Type B pancreatic cell (in vitro differentiated cells): ENCODE data around the gene LMAN2. TPM values are rescaled to one million over a fixed set of nuclear protein-coding genes. Genes with fewer than 3 reads are reported as not detected.

ENCODE experiments used
- DNase-seq: peaks from one replicate; pipeline ENCODE4 v3.0.0; 2021; ENCODE audit warnings: mixed read lengths; ENCODE audit not compliant: unreplicated experiment; ENCODE audit errors: extremely low spot score
- H3K27ac Mint-ChIP-seq: 2 replicates; pipeline ENCODE4 v1.8.0; 2021; ENCODE audit warnings: mild to moderate bottlenecking, mixed read lengths
- H3K27me3 Mint-ChIP-seq: 2 replicates; pipeline ENCODE4 v1.8.0; 2021; ENCODE audit warnings: mixed read lengths
- H3K36me3 Mint-ChIP-seq: 2 replicates; pipeline ENCODE4 v1.8.0; 2021; ENCODE audit warnings: mixed read lengths
- H3K4me1 Mint-ChIP-seq: one replicate; pipeline ENCODE4 v1.8.0; 2021; ENCODE audit warnings: mixed read lengths; ENCODE audit not compliant: unreplicated experiment
- H3K4me3 Mint-ChIP-seq: 2 replicates; pipeline ENCODE4 v1.8.0; 2021; ENCODE audit warnings: mild to moderate bottlenecking, mixed read lengths
- H3K9me3 Mint-ChIP-seq: 2 replicates; pipeline ENCODE4 v1.8.0; 2021; ENCODE audit warnings: mixed read lengths
- total RNA-seq: library from RNA; stranded (reverse); gene quantifications from 2 replicates; pipeline ENCODE4 v1.2.1, GENCODE V29; 2021; ENCODE audit warnings: low replicate concordance
- TF ChIP-seq, protein P1 (sequence below): fragments of 200-600 bp; sonication (generic); conservative IDR thresholded peaks from 2 replicates; pipeline ENCODE4 v1.5.0; 2021; ENCODE audit warnings: antibody characterized with exemption, mild to moderate bottlenecking

The LMAN2 gene
- total RNA-seq, 1 donor from 2014 or later, result 102 TPM

DNA sequence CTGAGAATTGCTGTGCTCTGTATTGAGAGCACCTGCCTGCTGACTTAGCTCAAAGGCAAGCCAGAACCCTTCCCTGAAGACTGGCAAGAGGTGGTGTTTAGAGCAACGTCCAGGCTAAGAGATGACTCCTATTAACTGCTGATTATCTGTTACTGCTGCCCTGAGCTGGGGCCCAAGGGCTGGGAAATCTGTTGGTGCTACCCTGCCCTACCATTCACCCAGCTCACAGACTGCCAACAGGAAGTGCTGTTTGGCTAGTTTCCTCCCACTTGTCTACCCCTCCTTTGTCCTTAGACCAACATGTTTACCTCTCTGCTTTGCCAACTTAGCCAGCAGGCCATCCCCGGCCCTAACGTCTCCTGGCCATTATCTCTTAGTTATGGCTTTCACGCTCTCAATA is 54.9 kb downstream of the LMAN2 start:
- Mint-ChIP-seq H3K4me3 (no peak overlapping the region), H3K9me3 (no peaks in the 10 kb centered on the region), H3K4me1 (peaks cover 43% of the 10 kb centered on the region), H3K36me3 (peaks cover 21% of the 10 kb centered on the region), H3K27me3 (no peaks in the 10 kb centered on the region), H3K27ac (peak overlapping the region; percentile 46)
- peak; percentile 42 for DNase-seq
- TF ChIP-seq, protein P1, sequence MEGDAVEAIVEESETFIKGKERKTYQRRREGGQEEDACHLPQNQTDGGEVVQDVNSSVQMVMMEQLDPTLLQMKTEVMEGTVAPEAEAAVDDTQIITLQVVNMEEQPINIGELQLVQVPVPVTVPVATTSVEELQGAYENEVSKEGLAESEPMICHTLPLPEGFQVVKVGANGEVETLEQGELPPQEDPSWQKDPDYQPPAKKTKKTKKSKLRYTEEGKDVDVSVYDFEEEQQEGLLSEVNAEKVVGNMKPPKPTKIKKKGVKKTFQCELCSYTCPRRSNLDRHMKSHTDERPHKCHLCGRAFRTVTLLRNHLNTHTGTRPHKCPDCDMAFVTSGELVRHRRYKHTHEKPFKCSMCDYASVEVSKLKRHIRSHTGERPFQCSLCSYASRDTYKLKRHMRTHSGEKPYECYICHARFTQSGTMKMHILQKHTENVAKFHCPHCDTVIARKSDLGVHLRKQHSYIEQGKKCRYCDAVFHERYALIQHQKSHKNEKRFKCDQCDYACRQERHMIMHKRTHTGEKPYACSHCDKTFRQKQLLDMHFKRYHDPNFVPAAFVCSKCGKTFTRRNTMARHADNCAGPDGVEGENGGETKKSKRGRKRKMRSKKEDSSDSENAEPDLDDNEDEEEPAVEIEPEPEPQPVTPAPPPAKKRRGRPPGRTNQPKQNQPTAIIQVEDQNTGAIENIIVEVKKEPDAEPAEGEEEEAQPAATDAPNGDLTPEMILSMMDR, result no peak

DNA sequence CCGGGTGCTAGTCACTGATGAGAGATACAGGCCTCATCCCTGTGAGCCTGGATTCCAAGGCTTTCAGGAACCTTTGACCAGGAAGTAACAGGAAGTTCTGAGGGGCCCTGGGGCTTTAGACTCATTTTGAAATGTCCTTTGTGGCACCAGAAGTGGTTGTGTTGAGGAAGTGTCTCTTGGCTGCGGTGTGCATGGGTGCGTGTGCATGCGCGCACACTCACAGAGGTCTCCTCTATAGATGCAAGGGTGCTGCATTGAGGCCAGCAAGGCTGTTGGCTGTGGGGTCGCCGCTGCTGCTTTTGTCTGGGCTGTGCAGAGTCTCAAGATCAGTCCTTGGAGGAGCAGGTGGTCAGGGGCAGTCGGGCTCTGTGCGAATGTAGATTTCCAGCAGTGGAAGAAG is 55.5 kb downstream of the LMAN2 start:
- Mint-ChIP-seq H3K36me3 (peaks cover 21% of the 10 kb centered on the region), H3K9me3 (no peaks in the 10 kb centered on the region), H3K4me3 (no peak overlapping the region), H3K4me1 (peaks cover 37% of the 10 kb centered on the region), H3K27ac (peak overlapping the region; percentile 39), H3K27me3 (no peaks in the 10 kb centered on the region)
- TF ChIP-seq, protein P1, result no peak
- peak; percentile 54 for DNase-seq

DNA sequence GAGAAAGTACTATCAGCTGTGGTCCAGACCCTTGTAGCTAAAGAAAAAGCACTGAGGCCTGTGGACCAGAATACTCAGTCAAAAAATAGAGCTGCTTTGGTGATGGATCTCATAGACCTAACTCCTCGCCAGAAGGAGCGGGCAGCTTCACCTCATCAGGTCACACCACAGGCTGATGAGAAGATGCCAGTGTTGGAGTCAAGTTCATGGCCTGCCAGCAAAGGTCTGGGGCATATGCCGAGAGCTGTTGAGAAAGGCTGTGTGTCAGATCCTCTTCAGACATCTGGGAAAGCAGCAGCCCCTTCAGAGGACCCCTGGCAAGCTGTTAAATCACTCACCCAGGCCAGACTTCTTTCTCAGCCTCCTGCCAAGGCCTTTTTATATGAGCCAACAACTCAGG is 56.8 kb downstream of the LMAN2 start:
- Mint-ChIP-seq H3K27me3 (no peaks in the 10 kb centered on the region), H3K4me1 (peaks cover 25% of the 10 kb centered on the region), H3K36me3 (peaks cover 22% of the 10 kb centered on the region), H3K4me3 (no peak overlapping the region), H3K9me3 (no peaks in the 10 kb centered on the region), H3K27ac (no peak overlapping the region)
- DNase-seq, result peak; percentile 49
- TF ChIP-seq, protein P1, result no peak

DNA sequence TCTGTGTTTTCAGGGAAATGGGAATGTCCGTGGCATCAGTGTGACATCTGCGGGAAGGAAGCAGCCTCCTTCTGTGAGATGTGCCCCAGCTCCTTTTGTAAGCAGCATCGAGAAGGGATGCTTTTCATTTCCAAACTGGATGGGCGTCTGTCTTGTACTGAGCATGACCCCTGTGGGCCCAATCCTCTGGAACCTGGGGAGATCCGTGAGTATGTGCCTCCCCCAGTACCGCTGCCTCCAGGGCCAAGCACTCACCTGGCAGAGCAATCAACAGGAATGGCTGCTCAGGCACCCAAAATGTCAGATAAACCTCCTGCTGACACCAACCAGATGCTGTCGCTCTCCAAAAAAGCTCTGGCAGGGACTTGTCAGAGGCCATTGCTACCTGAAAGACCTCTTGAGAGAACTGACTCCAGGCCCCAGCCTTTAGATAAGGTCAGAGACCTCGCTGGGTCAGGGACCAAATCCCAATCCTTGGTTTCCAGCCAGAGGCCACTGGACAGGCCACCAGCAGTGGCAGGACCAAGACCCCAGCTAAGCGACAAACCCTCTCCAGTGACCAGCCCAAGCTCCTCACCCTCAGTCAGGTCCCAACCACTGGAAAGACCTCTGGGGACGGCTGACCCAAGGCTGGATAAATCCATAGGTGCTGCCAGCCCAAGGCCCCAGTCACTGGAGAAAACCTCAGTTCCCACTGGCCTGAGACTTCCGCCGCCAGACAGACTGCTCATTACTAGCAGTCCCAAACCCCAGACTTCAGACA is 57.5 kb downstream of the LMAN2 start:
- no peaks in the 10 kb centered on the region for H3K9me3 Mint-ChIP-seq
- H3K27ac Mint-ChIP-seq, result peak overlapping the region; percentile 36
- peaks cover 26% of the 10 kb centered on the region for H3K36me3 Mint-ChIP-seq
- no peak for DNase-seq
- H3K4me3 Mint-ChIP-seq, result no peak overlapping the region
- no peaks in the 10 kb centered on the region for H3K27me3 Mint-ChIP-seq
- TF ChIP-seq, protein P1, result no peak
- peaks cover 19% of the 10 kb centered on the region for H3K4me1 Mint-ChIP-seq

DNA sequence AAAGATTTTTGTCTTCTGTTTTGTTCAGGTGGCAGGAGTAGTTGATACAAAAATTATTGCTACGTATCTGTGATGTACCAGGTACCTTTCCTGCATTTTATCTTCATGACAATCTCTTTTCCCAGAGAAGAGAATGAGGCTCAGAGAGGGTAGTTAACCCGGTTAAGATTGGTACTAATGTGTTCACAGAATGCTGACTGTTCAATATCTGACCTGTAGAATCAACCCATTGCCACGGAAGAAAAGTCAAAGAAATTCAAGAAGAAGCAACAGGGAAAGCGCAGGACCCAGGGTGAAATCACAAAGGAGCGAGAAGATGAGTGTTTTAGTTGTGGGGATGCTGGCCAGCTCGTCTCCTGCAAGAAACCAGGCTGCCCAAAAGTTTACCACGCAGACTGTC is 59.7 kb downstream of the LMAN2 start:
- TF ChIP-seq, protein P1, result no peak
- Mint-ChIP-seq H3K27ac (no peak overlapping the region), H3K4me3 (no peak overlapping the region), H3K27me3 (no peaks in the 10 kb centered on the region), H3K9me3 (no peaks in the 10 kb centered on the region), H3K4me1 (peaks cover 2% of the 10 kb centered on the region), H3K36me3 (peaks cover 28% of the 10 kb centered on the region)
- DNase-seq, result no peak
